NCI-H1930 (cell line): Measurements from ENCODE around the gene MAP3K21.

Source experiments
- DNase-seq, 2 experiments: peaks; one replicate each; lab custom pipeline; 2025; lab: John Stamatoyannopoulos, UW

The MAP3K21 gene

GRCh38 chr1:233389893-233390292 lies 62.4 kb downstream of the MAP3K21 start:
- DNase-seq = no peak

GRCh38 chr1:233390842-233391737 lies 63.6 kb downstream of the MAP3K21 start:
- DNase-seq = no peak

GRCh38 chr1:233393084-233393840 lies 65.7 kb downstream of the MAP3K21 start:
- no peak for DNase-seq

GRCh38 chr1:233393926-233394680 lies 66.6 kb downstream of the MAP3K21 start:
- no peak for DNase-seq

- DNase-seq = peak; percentile 19 to 20
Observed at GRCh38 chr1:233394860-233395717, 67.6 kb downstream of the MAP3K21 start.

GRCh38 chr1:233395863-233396646 lies 68.5 kb downstream of the MAP3K21 start:
- DNase-seq = no peak

GRCh38 chr1:233406339-233406960 lies 78.9 kb downstream of the MAP3K21 start:
- no peak for DNase-seq

GRCh38 chr1:233406994-233407631 lies 79.6 kb downstream of the MAP3K21 start:
- no peak for DNase-seq

- DNase-seq = no peak
Observed at GRCh38 chr1:233409540-233409939, 82.0 kb downstream of the MAP3K21 start.

GRCh38 chr1:233410906-233411305 lies 83.4 kb downstream of the MAP3K21 start:
- no peak for DNase-seq

GRCh38 chr1:233412812-233413211 lies 85.3 kb downstream of the MAP3K21 start:
- no peak for DNase-seq

- no peak for DNase-seq
Observed at GRCh38 chr1:233421293-233421692, 93.8 kb downstream of the MAP3K21 start.

- no peak for DNase-seq
Observed at GRCh38 chr1:233424779-233425178, 97.3 kb downstream of the MAP3K21 start.

GRCh38 chr1:233427907-233428306 lies 100.4 kb downstream of the MAP3K21 start:
- no peak for DNase-seq

GRCh38 chr1:233431753-233432403 lies 104.4 kb downstream of the MAP3K21 start:
- DNase-seq = no peak

- DNase-seq = no peak
Observed at GRCh38 chr1:233432916-233433315, 105.4 kb downstream of the MAP3K21 start.

GRCh38 chr1:233433436-233434210 lies 106.1 kb downstream of the MAP3K21 start:
- DNase-seq = no peak
